ENCODE measurements around the gene C5orf15. TPM values are rescaled to one million over a fixed set of nuclear protein-coding genes. Genes with fewer than 3 reads are reported as not detected.
"Not testable (repeated sequence)": the region's sequence is repeated elsewhere in the genome, so short reads cannot be mapped to it uniquely, and the experiment has no call there.

The C5orf15 gene
- total RNA-seq, 1 experiment from 2014 or later: 28.8 TPM

DNA sequence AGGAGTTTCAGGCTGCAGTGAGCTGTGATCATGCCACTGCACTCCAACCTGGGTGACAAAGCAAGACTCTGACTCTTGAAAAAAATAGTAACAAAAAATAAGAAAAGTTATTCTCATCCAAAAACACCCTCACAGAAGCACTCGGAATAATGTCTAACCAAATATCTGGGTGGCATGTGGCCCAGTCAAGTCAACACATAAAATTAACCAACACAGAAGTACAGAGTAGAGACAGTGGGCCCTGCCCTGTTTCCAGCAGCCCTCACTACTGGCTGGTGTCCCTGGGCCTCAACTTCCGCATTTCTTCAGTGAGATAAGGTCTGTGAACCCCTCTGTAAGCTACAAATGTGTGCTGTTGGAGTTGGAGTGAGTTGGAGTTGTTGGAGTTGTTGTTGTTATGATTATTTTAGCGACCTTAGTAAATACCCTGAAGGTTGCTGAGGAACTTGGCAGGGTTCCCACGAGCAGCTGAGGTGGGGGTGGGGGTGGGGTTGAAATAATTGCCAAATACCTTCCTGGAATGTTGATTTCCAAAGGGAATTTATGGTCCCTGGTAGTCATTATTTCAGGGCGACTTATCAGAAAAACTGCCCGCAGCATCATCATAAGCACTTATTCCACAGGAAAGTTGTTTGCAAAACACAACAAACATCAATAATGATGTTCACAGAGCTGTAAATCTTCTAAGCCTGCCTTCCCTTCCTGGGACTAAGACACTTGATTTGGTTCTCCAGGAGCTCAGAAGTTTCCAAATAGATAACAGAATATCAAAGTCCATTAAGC, 30.2 kb downstream of the C5orf15 start:
- no peaks in the 10 kb centered on the region for H3K79me2 ChIP-seq (ENCODE audit: insufficient read depth, low read length)
- DNase-seq (ENCODE audit: low read depth, low spot score) (no peak), ATAC-seq (no peak)
- BruUV-seq (replicated peaks): no TSS peak
- no peak for TF ChIP-seq ELF1 (IDR thresholded peaks at IDR 0.05; ENCODE audit: borderline replicate concordance, low read depth)
- no peak for TF ChIP-seq ZBTB33 (IDR thresholded peaks at IDR 0.05; ENCODE audit: extremely low read depth, insufficient replicate concordance, low read length)
- TF ChIP-seq CEBPB (IDR thresholded peaks at IDR 0.05; ENCODE audit: low read depth): no peak
- TF ChIP-seq ZNF274 (IDR thresholded peaks at IDR 0.05; ENCODE audit: low read depth, low read length): no peak
- TF ChIP-seq REST (IDR thresholded peaks at IDR 0.05; ENCODE audit: low read depth): no peak
- no peak for TF ChIP-seq SIN3A (IDR thresholded peaks at IDR 0.05; ENCODE audit: low read depth)
- TF ChIP-seq, protein P1, sequence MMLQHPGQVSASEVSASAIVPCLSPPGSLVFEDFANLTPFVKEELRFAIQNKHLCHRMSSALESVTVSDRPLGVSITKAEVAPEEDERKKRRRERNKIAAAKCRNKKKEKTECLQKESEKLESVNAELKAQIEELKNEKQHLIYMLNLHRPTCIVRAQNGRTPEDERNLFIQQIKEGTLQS (IDR thresholded peaks at IDR 0.05): no peak
- no peak for TF ChIP-seq POLR2AphosphoS5 (IDR thresholded peaks at IDR 0.05; ENCODE audit: low read depth, low read length)
- TF ChIP-seq POLR2A (IDR thresholded peaks at IDR 0.05; ENCODE audit: borderline replicate concordance, extremely low read depth, insufficient read depth, insufficient read length): no peak
- no peak for TF ChIP-seq EZH2phosphoT487 (IDR thresholded peaks at IDR 0.05; ENCODE audit: borderline replicate concordance)
- TF ChIP-seq SP1 (IDR thresholded peaks at IDR 0.05; ENCODE audit: low read depth): no peak
- TF ChIP-seq SRF (IDR thresholded peaks at IDR 0.05; ENCODE audit: low read depth): no peak
- H3K27ac ChIP-seq (ENCODE audit: low read depth, low read length): no peak overlapping the region
- no peaks in the 10 kb centered on the region for H4K20me1 ChIP-seq (ENCODE audit: insufficient read depth)
- H3K27me3 ChIP-seq (ENCODE audit: insufficient read depth, low read length): no peaks in the 10 kb centered on the region
- H2AFZ ChIP-seq (ENCODE audit: low read depth, low read length, poor library complexity, severe bottlenecking): no peak overlapping the region
- H3K36me3 ChIP-seq (ENCODE audit: control insufficient read depth in 1 of 2, insufficient read depth in 2 of 2, low read length in 2 of 2): no peaks in the 10 kb centered on the region
- ChIA-PET CTCF (no interaction called here), POLR2A (no interaction called here), RAD21 (ENCODE audit: low non-redundant PET in 1 of 2, low total read pairs in 2 of 2, uncharacterized antibody in 2 of 2, unreplicated experiment in 2 of 2) (no interaction called here)
- no peaks in the 10 kb centered on the region for H3K9me2 ChIP-seq (ENCODE audit: insufficient read depth)
- no peaks in the 10 kb centered on the region for H3K4me1 ChIP-seq (ENCODE audit: control insufficient read depth in 1 of 2, insufficient read depth in 2 of 2, low read length in 2 of 2)
- no peak overlapping the region for H3K4me2 ChIP-seq (ENCODE audit: low read length)
- intact Hi-C loops (cut with micrococcal nuclease): no loop called here
- no peak overlapping the region for H3K9ac ChIP-seq (ENCODE audit: low read length)
- no peak overlapping the region for H3K4me3 ChIP-seq (replicated peaks in 1 of 2; ENCODE audit: low read depth in 1 of 2, low read length in 2 of 2)
- H3K9me3 ChIP-seq (ENCODE audit: control insufficient read depth in 1 of 2, insufficient read depth in 1 of 2, low read depth in 1 of 2, low read length in 2 of 2): no peaks in the 10 kb centered on the region

DNA sequence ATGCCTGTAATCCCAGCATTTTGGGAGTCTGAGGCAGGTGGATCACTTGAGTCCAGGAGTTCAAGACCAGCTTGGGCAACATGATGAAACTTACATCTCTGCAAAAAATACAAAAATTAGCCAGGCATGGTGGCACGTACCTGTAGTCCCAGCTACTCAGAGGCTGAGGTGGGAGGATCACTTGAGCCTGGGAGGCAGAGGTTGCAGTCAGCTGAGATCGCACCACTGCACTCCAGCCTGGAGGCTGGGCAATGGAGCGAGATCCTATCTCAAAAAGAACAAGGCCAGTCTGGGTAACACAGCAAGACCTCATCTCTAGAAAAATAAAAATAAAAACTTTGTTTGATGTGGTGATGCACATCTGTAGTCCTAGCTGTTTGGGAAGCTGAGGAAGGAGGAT, 30.8 kb downstream of the C5orf15 start:
- H3K4me3 ChIP-seq (replicated peaks in 1 of 2; ENCODE audit: low read depth in 1 of 2, low read length in 2 of 2); H3K4me1 ChIP-seq (ENCODE audit: control insufficient read depth in 1 of 2, insufficient read depth in 2 of 2, low read length in 2 of 2); H3K36me3 ChIP-seq (ENCODE audit: control insufficient read depth in 1 of 2, insufficient read depth in 2 of 2, low read length in 2 of 2); DNase-seq (ENCODE audit: low read depth, low spot score); POLR2A ChIA-PET; H3K9ac ChIP-seq (ENCODE audit: low read length); H3K9me2 ChIP-seq (ENCODE audit: insufficient read depth); H3K4me2 ChIP-seq (ENCODE audit: low read length); H4K20me1 ChIP-seq (ENCODE audit: insufficient read depth); H3K27ac ChIP-seq (ENCODE audit: low read depth, low read length); intact Hi-C loops (cut with micrococcal nuclease); BruUV-seq (replicated peaks); CTCF ChIA-PET; H3K27me3 ChIP-seq (ENCODE audit: insufficient read depth, low read length); H3K9me3 ChIP-seq (ENCODE audit: control insufficient read depth in 1 of 2, insufficient read depth in 1 of 2, low read depth in 1 of 2, low read length in 2 of 2); RAD21 ChIA-PET (ENCODE audit: low non-redundant PET in 1 of 2, low total read pairs in 2 of 2, uncharacterized antibody in 2 of 2, unreplicated experiment in 2 of 2); H3K79me2 ChIP-seq (ENCODE audit: insufficient read depth, low read length); ATAC-seq; H2AFZ ChIP-seq (ENCODE audit: low read depth, low read length, poor library complexity, severe bottlenecking): not testable (repeated sequence)

All from HCT116 (cell line).